BLaER1 (cell line): ENCODE data around the gene ALDH8A1.
"Not testable (repeated sequence)": the region's sequence is repeated elsewhere in the genome, so short reads cannot be mapped to it uniquely, and the experiment has no call there.

ENCODE experiments used
- H3K27ac ChIP-seq: shearing (Covaris generic); formaldehyde crosslinking; 2 replicates; pipeline ENCODE4 v1.8.1; 2022
- H3K27me3 ChIP-seq: shearing (Covaris generic); formaldehyde crosslinking; 2 replicates; pipeline ENCODE4 v1.8.1; 2022
- H3K36me3 ChIP-seq: shearing (Covaris generic); formaldehyde crosslinking; 2 replicates; pipeline ENCODE4 v1.8.1; 2022
- H3K4me1 ChIP-seq: shearing (Covaris generic); formaldehyde crosslinking; 2 replicates; pipeline ENCODE4 v1.8.1; 2022
- H3K4me2 ChIP-seq: shearing (Covaris generic); formaldehyde crosslinking; 2 replicates; pipeline ENCODE4 v1.8.1; 2022
- H3K4me3 ChIP-seq: shearing (Covaris generic); formaldehyde crosslinking; 2 replicates; pipeline ENCODE4 v1.8.1; 2022
- H3K9ac ChIP-seq: shearing (Covaris generic); formaldehyde crosslinking; 2 replicates; pipeline ENCODE4 v1.8.1; 2022
- H3K9me3 ChIP-seq: shearing (Covaris generic); formaldehyde crosslinking; 2 replicates; pipeline ENCODE4 v1.8.1; 2022
- H4K20me1 ChIP-seq: shearing (Covaris generic); formaldehyde crosslinking; 2 replicates; pipeline ENCODE4 v1.8.1; 2022
- Cebpa-rat ChIP-seq: shearing (Covaris generic); IDR thresholded peaks from 2 replicates; pipeline ENCODE4 v1.8.1; 2022

Gene ALDH8A1

DNA sequence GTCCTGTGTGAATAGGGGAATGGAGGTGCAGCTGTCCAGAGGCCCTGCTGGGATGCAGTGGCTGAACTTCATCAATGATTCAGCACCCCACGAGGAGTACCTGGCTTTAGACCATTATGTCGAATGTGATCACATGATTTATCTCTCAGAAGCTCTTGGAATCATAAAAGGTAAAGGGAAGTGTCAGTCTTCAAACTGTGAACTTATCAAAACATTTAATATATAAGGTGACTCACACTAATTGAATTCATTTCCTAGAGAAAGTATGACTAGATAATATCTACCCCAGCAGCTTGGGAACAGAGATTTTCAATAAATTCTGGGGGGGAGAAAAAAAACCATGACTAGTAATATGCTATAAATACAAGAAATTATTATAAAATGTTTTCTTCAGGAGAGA lies 29.5 kb downstream of the ALDH8A1 start:
- TF ChIP-seq Cebpa-rat: no peak
- Histone ChIP-seq H3K27ac (no peak overlapping the region), H3K9me3 (no peaks in the 10 kb centered on the region), H4K20me1 (no peaks in the 10 kb centered on the region), H3K4me2 (no peak overlapping the region), H3K36me3 (no peaks in the 10 kb centered on the region; the same call in 1 of the 2 replicates), H3K9ac (no peak overlapping the region), H3K27me3 (no peaks in the 10 kb centered on the region), H3K4me1 (no peaks in the 10 kb centered on the region), H3K4me3 (no peak overlapping the region)

DNA sequence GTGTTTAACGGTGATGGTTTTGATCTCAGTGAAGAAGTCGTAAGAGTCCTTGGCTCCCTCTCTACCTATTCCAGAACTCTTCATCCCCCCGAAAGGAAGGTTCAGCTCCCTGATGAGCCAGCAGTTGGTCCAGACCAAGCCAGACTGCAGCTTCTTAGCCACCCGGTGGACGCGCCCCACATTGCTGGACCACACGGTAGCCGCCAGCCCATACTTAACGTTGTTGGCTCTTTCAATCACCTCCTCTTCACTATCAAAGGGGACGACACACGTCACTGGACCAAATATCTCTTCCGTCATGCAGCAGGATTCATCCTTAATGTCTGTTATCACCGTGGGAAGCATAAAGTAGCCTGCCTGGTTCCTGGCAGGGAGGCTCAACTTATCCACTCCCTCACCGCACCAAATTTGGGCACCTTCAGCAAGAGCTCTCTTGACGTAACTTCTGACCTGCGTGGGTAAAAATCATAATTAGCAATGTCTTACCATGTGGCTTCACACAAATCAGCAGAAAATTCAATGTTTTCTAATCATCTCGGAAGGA lies 31.4 kb downstream of the ALDH8A1 start:
- no peak for TF ChIP-seq Cebpa-rat
- no peaks in the 10 kb centered on the region for H4K20me1 ChIP-seq
- H3K4me1 ChIP-seq: no peaks in the 10 kb centered on the region
- H3K27me3 ChIP-seq: no peaks in the 10 kb centered on the region
- no peaks in the 10 kb centered on the region; the same call in 1 of the 2 replicates for H3K36me3 ChIP-seq
- H3K9me3 ChIP-seq: no peaks in the 10 kb centered on the region
- H3K4me2 ChIP-seq: no peak overlapping the region
- H3K27ac ChIP-seq: no peak overlapping the region
- no peak overlapping the region for H3K9ac ChIP-seq
- no peak overlapping the region for H3K4me3 ChIP-seq

DNA sequence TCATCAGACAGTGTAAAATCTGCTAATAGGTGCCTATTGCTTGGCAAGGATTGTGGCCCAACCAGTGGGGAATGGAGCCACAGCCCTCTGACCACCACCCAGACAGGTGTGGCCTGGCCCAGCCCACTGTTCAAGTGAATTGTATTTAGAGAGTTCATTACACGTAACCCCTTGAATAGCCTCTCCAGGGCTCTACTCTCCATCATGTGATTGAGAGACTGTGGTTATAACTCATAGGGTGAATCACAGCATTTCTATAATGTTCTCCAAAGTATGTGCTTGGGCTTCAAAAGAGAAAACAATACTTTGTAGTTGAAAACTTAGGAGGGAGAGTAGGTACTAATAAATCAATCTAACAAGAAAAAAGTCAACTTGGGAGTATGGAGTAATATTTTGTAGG lies 38.4 kb downstream of the ALDH8A1 start:
- H3K27me3 ChIP-seq: no peaks in the 10 kb centered on the region
- H3K4me1 ChIP-seq: no peaks in the 10 kb centered on the region
- no peak overlapping the region for H3K9ac ChIP-seq
- H3K4me2 ChIP-seq: no peak overlapping the region
- no peaks in the 10 kb centered on the region for H4K20me1 ChIP-seq
- H3K9me3 ChIP-seq: 0 out of 2 replicates have a peak, but pooled peaks cover 2% of the 10 kb centered on the region
- no peak for TF ChIP-seq Cebpa-rat
- no peak overlapping the region for H3K27ac ChIP-seq
- H3K36me3 ChIP-seq: no peaks in the 10 kb centered on the region
- no peak overlapping the region for H3K4me3 ChIP-seq

DNA sequence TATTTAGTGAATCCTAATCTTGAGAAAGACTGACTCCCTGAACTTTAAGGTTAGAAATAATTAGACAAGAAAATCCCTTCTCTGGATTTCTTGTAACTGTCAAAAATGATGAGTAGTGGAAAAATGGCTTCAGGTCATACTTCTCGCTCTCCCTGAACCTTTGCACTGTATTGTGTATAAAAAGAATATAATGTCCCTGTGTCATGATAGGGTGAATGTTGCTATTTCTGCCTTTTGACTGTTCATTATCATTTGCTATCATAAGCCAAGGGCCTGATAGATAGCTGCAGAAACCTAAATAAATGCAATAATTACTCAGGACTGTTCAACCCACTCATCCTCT lies 39.3 kb downstream of the ALDH8A1 start:
- Histone ChIP-seq H3K36me3 (no peaks in the 10 kb centered on the region), H3K9me3 (peaks cover 6% of the 10 kb centered on the region), H4K20me1 (no peaks in the 10 kb centered on the region), H3K27ac (no peak overlapping the region), H3K4me2 (no peak overlapping the region), H3K4me3 (no peak overlapping the region), H3K4me1 (no peaks in the 10 kb centered on the region), H3K27me3 (no peaks in the 10 kb centered on the region), H3K9ac (no peak overlapping the region)
- TF ChIP-seq Cebpa-rat: no peak

DNA sequence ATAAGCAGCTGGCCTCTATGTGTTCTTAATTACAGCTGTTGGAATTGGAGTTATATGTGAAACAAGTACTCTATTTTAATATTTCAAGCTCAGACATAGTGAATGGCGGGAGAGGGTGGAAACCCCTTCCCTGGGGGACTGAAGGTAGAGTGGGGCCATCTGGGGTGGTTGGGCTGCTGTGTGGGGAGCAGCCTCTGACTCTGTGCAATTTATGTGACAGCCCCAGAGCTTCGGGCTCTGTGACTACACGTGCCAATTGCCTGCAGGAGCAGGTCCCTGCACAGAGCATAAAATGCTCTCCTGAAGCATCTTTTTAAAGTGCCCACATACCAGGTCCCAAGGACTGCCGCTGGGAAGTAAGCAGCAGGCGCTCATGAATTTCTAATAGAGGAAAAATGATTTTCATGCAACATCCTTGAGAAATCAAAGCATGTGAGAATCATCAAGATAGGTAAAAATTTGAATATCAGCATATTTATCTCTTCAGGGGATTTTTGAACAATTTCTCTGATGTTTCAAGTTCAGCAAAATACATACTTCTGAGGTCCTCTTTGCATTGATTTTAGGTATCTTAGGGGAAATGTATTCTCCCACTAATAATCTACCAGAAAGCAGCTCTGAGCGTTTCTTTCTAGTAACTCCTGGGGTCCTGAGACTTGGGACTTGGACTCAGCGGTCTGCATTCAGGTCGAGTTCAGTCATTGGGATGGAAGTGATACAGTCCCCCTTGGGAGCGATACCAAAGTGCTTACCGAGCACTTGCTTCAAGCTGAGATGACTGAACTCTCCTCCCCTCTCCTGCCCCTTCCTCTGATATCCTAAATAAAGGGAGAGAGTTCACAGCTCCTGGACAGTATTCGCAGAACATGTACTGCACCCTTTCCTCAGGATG lies 40.0 kb downstream of the ALDH8A1 start:
- Histone ChIP-seq H3K27ac (no peak overlapping the region), H3K9me3 (peaks cover 8% of the 10 kb centered on the region)
- TF ChIP-seq Cebpa-rat: no peak

DNA sequence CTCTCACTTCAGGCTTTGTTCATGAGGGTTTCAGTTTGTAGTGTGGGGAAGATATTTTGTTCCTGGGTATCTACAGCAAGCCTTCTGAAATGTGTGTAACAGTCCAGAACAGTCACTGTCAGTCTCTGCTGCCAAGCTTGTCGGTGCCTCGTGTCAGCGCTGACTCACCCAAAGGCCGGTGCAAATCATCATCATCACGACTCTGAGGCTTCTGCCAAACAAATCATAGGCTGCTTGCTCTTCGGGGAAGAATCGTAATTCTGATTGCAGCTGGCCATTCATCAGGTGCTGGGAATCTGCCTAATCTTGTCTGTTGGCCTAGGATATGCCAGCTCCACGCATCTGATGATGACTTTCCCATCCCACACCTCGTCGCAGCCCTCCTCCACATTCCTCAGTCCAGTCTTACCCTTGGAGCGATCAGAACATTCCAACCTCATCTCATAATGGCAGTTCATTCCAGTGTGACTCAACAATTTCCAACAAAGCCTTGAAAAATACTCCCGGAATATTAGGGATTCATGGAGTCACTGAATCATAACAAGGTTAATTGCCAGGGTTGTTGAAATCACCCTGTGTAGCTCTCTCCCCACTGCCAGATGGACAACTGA lies 40.9 kb downstream of the ALDH8A1 start:
- Histone ChIP-seq H3K4me3 (no peak overlapping the region), H4K20me1 (no peaks in the 10 kb centered on the region), H3K4me1 (no peaks in the 10 kb centered on the region), H3K9ac (no peak overlapping the region), H3K9me3 (peaks cover 16% of the 10 kb centered on the region), H3K4me2 (no peak overlapping the region), H3K27ac (no peak overlapping the region), H3K36me3 (no peaks in the 10 kb centered on the region), H3K27me3 (no peaks in the 10 kb centered on the region)
- TF ChIP-seq Cebpa-rat: no peak

More for the DNA sequence above, 40.0 kb downstream of the ALDH8A1 start:
- Histone ChIP-seq H3K4me2 (no peak overlapping the region), H3K36me3 (no peaks in the 10 kb centered on the region), H3K4me1 (no peaks in the 10 kb centered on the region), H3K4me3 (no peak overlapping the region), H4K20me1 (no peaks in the 10 kb centered on the region), H3K27me3 (no peaks in the 10 kb centered on the region), H3K9ac (no peak overlapping the region)

DNA sequence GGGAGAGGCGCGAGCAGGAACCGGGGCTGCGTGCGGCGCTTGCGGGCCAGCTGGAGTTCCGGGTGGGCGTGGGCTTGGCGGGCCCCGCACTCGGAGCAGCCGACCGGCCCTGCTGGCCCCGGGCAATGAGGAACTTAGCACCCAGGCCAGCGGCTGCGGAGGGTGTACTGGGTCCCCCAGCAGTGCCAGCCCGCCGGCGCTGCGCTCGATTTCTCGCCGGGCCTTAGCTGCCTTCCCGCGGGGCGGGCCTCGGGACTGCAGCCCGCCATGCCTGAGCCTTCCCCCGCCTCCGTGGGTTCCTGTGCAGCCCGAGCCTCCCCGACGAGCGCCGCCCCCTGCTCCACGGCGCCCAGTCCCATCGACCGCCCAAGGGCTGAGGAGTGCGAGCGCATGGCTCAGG lies 45.2 kb downstream of the ALDH8A1 start:
- H3K4me3 ChIP-seq, H3K27ac ChIP-seq, H3K9ac ChIP-seq, H4K20me1 ChIP-seq, H3K36me3 ChIP-seq, H3K27me3 ChIP-seq, H3K4me1 ChIP-seq, H3K4me2 ChIP-seq: not testable (repeated sequence)
- peaks cover 16% of the 10 kb centered on the region for H3K9me3 ChIP-seq

DNA sequence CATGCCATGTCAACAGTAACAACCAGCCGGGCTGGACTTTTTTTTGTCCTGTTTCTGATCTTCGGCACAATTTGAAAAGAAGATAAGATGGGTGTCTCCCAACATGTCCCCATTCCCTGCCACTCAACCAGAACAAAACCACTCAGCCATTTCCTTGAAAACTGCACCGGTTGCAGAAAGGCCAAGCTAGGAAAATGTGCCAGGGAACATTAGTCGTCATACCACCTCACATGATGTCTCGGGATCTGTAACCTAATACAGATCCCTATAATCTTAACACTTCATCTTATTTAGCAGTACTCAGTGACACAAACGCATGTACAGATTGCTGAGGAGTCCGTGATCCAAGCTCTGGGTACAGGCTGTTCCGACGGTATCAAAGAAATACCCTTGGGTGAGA lies 46.5 kb downstream of the ALDH8A1 start:
- H3K4me3 ChIP-seq: no peak overlapping the region
- H4K20me1 ChIP-seq: no peaks in the 10 kb centered on the region
- no peaks in the 10 kb centered on the region for H3K36me3 ChIP-seq
- peaks cover 16% of the 10 kb centered on the region for H3K9me3 ChIP-seq
- no peak overlapping the region for H3K27ac ChIP-seq
- no peak overlapping the region for H3K4me2 ChIP-seq
- TF ChIP-seq Cebpa-rat: no peak
- H3K4me1 ChIP-seq: peaks cover 11% of the 10 kb centered on the region
- no peaks in the 10 kb centered on the region for H3K27me3 ChIP-seq
- H3K9ac ChIP-seq: no peak overlapping the region

DNA sequence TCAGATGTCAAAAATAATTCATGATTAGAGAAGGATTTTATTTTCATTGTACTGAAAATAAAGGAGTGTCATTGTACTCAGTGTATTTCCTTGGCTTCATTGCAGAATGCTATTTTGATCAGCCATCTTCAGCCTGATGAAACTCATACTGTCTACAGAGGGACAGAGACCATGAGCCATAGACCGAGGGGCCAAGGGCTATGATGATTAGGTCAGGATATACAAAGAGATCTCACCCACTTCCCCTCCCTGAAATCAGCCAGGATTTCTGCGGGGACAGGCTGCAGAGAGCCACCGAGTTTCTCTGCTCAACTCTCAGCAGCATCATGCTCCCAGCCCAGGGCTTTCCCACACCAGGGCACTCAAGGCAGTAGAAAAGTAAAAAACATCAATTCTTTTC lies 47.0 kb downstream of the ALDH8A1 start:
- no peak for TF ChIP-seq Cebpa-rat
- Histone ChIP-seq H3K9ac (no peak overlapping the region), H4K20me1 (no peaks in the 10 kb centered on the region), H3K4me1 (peaks cover 16% of the 10 kb centered on the region), H3K4me3 (no peak overlapping the region), H3K27me3 (no peaks in the 10 kb centered on the region), H3K4me2 (no peak overlapping the region), H3K27ac (no peak overlapping the region), H3K9me3 (peaks cover 16% of the 10 kb centered on the region), H3K36me3 (no peaks in the 10 kb centered on the region)
